MM.1S (cell line): ENCODE data around the gene RNF130.

Experiments used
- DNase-seq: peaks from one replicate; pipeline ENCODE4 v3.0.0-alpha.2; 2015
- H2AFZ ChIP-seq: fragments of 300-600 bp; sonication (generic); 2 replicates; pipeline ENCODE4 v1.6.0; 2016; ENCODE audit warnings: antibody characterized with exemption, low read length
- H3F3A ChIP-seq: fragments of 300-600 bp; sonication (generic); 2 replicates; pipeline ENCODE4 v1.6.1; 2016; ENCODE audit warnings: mild to moderate bottlenecking, antibody characterized with exemption, low read length, moderate library complexity, mixed read lengths; ENCODE audit not compliant: insufficient read depth
- H3K27ac ChIP-seq: fragments of 300-600 bp; sonication (generic); 2 replicates; pipeline ENCODE4 v1.5.1; 2016; ENCODE audit warnings: mild to moderate bottlenecking, low read length
- H3K27me3 ChIP-seq: fragments of 300-600 bp; sonication (generic); replicated peaks from 2 replicates; pipeline ENCODE4 v1.6.0; 2016; ENCODE audit warnings: low read length; ENCODE audit not compliant: insufficient read depth
- H3K36me3 ChIP-seq: fragments of 300-600 bp; sonication (generic); replicated peaks from 2 replicates; pipeline ENCODE4 v1.6.1; 2016; ENCODE audit warnings: mild to moderate bottlenecking, low read length, mixed read lengths; ENCODE audit not compliant: insufficient read depth
- H3K4me1 ChIP-seq: fragments of 300-600 bp; sonication (generic); 2 replicates; pipeline ENCODE4 v1.6.1; 2016; ENCODE audit warnings: low read length, mixed read lengths
- H3K4me2 ChIP-seq: fragments of 300-600 bp; sonication (generic); 2 replicates; pipeline ENCODE4 v1.6.0; 2016; ENCODE audit warnings: low read depth, low read length
- H3K4me3 ChIP-seq: fragments of 300-600 bp; sonication (generic); 2 replicates; pipeline ENCODE4 v1.5.1; 2016; ENCODE audit warnings: low read length, mixed read lengths
- H3K79me2 ChIP-seq: fragments of 300-600 bp; sonication (generic); 2 replicates; pipeline ENCODE4 v1.6.1; 2016; ENCODE audit warnings: mixed run types, low read length, mixed read lengths
- H3K9ac ChIP-seq: fragments of 300-600 bp; sonication (generic); 2 replicates; pipeline ENCODE4 v1.6.1; 2016; ENCODE audit warnings: low read length, mixed read lengths
- H3K9me2 ChIP-seq: fragments of 300-600 bp; sonication (generic); replicated peaks from 2 replicates; pipeline ENCODE4 v1.6.1; 2016; ENCODE audit warnings: mild to moderate bottlenecking, low read length, mixed read lengths; ENCODE audit not compliant: insufficient read depth
- H3K9me3 ChIP-seq: fragments of 300-600 bp; sonication (generic); replicated peaks from 2 replicates; pipeline ENCODE4 v1.6.1; 2016; ENCODE audit warnings: mild to moderate bottlenecking, low read length, mixed read lengths; ENCODE audit not compliant: insufficient read depth
- H4K20me1 ChIP-seq: fragments of 300-600 bp; sonication (generic); 2 replicates; pipeline ENCODE4 v1.6.1; 2016; ENCODE audit warnings: mild to moderate bottlenecking, low read length, moderate library complexity, mixed read lengths; ENCODE audit not compliant: insufficient read depth
- EZH2 ChIP-seq: fragments of 300-600 bp; sonication (generic); optimal IDR thresholded peaks from 2 replicates; pipeline ENCODE3; 2017; ENCODE audit warnings: low read depth, mild to moderate bottlenecking, antibody characterized with exemption, low read length, mixed read lengths
- EZH2phosphoT487 ChIP-seq: fragments of 300-600 bp; sonication (generic); IDR thresholded peaks from 2 replicates; pipeline ENCODE4 v1.6.1; 2018; ENCODE audit warnings: antibody characterized with exemption, low read length
- TF ChIP-seq, protein P1 (sequence below): fragments of 300-600 bp; sonication (generic); IDR thresholded peaks from 2 replicates; pipeline ENCODE4 v1.5.1; 2016; ENCODE audit warnings: antibody characterized with exemption, low read length, mixed read lengths

RNF130 gene

DNA sequence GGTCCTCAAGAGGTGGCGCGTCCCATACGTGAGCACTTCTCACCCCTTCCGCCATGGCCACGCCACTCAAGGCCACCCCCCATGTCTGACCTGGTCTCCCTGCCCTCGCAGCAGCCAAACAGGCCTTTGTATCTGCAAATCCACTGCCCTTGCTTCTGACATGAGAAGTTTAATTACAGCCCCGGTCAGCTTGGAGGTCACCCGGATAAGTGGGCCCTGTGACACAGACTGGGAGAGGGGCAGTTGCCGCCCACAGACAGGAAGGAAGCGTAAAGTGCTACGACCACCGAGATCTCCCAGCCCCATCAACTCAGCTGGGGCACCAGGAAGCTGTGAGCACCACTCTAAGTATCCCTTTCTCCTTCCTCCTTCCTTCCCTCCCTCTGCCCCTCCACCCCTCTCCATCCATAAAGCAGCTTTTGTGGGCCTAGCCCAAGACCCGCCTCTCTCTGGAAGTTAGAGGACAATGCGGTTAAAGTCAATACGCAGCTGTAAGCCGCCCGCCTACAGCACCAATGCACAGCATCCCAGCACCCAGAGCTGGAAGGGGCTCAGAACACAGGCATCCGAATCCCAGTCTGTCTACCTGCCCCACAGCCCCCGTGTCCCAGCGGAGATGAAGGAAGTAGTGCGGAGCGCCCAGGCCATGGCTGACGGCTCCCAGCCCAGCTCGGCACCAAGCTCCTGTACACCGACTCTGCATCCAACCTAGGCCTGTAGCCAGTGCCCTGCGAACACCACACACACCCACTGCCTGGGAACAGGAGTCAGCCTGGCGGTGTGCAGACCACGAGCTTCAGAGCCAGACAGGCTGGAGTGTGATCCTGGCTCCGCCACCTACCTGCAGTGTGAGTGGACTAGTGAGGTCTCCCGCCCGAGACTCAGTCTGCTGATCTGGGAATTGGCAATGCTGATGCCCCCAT, 44.8 kb upstream of the RNF130 start:
- no peak overlapping the region for H3K9ac ChIP-seq
- no peak overlapping the region for H2AFZ ChIP-seq
- no peaks in the 10 kb centered on the region for H3K36me3 ChIP-seq
- H3K27me3 ChIP-seq, result peaks cover 18% of the 10 kb centered on the region
- H3K4me3 ChIP-seq, result no peak overlapping the region
- no peak overlapping the region for H3K4me2 ChIP-seq
- TF ChIP-seq EZH2 (no peak), EZH2phosphoT487 (no peak)
- TF ChIP-seq, protein P1, sequence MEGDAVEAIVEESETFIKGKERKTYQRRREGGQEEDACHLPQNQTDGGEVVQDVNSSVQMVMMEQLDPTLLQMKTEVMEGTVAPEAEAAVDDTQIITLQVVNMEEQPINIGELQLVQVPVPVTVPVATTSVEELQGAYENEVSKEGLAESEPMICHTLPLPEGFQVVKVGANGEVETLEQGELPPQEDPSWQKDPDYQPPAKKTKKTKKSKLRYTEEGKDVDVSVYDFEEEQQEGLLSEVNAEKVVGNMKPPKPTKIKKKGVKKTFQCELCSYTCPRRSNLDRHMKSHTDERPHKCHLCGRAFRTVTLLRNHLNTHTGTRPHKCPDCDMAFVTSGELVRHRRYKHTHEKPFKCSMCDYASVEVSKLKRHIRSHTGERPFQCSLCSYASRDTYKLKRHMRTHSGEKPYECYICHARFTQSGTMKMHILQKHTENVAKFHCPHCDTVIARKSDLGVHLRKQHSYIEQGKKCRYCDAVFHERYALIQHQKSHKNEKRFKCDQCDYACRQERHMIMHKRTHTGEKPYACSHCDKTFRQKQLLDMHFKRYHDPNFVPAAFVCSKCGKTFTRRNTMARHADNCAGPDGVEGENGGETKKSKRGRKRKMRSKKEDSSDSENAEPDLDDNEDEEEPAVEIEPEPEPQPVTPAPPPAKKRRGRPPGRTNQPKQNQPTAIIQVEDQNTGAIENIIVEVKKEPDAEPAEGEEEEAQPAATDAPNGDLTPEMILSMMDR, result no peak
- no peak for DNase-seq
- no peaks in the 10 kb centered on the region for H4K20me1 ChIP-seq
- no peak overlapping the region for H3K27ac ChIP-seq
- no peaks in the 10 kb centered on the region for H3K4me1 ChIP-seq
- H3K9me3 ChIP-seq, result no peaks in the 10 kb centered on the region
- no peaks in the 10 kb centered on the region for H3F3A ChIP-seq
- H3K9me2 ChIP-seq, result no peaks in the 10 kb centered on the region
- no peaks in the 10 kb centered on the region for H3K79me2 ChIP-seq

DNA sequence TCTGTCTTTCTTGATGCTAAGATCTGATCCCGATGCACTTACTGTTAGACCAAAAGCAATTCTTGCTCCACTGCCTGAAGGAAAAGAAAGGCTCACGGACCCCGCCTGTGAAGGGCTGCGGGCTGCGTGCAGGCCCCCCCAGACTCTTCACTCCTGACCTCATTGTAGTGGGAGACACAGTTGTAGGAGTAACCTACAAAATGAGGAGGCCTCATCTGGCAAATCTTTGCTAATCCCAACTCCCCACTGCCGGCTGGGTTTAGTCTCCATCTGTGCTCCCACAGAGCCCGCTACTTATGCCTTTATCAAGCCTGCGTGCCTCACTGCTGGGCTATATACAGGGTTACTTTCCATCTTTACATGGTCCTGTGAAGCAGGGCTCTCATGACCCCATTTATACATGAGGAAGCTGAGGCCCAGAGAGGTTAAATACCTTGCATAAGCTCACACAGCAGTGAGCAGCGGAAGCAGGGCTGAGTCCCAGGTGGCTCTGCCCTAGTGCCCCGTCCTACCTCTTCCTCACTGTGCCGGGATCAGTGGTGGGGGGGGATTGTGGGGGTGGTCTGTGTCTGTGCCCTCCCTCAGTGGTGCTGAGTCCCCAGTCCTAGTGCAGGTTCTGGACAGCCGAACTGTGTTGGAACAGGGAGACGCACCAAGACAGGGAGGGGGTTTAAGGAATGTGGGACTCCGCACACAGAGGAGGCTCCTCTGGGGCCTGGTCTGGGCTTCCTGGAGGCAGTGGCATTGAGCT, 43.9 kb upstream of the RNF130 start:
- Histone ChIP-seq H3K27me3 (peaks cover 18% of the 10 kb centered on the region), H2AFZ (no peak overlapping the region), H3K79me2 (no peaks in the 10 kb centered on the region), H3K9ac (no peak overlapping the region), H3K4me3 (no peak overlapping the region), H3K4me1 (no peaks in the 10 kb centered on the region), H3K36me3 (no peaks in the 10 kb centered on the region), H3K9me2 (no peaks in the 10 kb centered on the region), H4K20me1 (no peaks in the 10 kb centered on the region), H3F3A (no peaks in the 10 kb centered on the region), H3K9me3 (no peaks in the 10 kb centered on the region), H3K4me2 (no peak overlapping the region), H3K27ac (no peak overlapping the region)
- TF ChIP-seq EZH2 (no peak), EZH2phosphoT487 (no peak)
- TF ChIP-seq, protein P1, result no peak
- DNase-seq, result no peak

DNA sequence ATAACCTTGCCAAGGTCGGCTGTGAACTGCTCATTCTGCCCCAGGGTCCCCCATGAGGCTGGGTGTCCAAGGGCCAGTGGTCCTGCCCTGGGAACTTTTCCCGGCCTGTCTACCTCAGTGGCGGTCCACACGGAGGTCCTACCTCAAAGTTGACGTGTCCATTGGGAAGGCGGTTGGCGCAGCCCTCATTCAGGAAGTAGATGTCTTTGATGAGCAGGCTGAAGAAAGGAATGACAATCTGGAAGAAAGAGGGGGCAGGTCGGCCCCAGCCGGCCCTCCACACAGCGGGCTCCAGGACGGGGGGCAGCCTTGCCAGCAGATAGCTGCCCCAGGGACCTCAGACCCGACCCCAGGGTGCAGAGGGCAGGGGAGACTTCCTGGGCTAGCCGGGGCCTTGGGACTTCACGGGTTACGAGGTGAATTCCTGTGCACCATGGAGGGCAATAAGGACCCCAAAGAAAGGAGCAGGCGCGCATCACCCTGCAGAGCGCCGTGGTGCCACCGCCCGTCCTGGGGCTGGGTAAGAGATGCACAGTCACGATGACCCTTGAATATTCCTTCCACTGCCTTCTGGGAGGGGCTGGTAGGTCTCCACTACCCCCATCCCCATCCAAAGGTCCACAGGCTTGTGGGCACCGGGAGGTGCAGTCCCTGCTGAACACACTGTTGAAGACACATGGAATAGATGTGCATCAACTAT, 42.9 kb upstream of the RNF130 start:
- Histone ChIP-seq H3K4me2 (no peak overlapping the region), H3K9me2 (no peaks in the 10 kb centered on the region), H3K36me3 (no peaks in the 10 kb centered on the region), H3K27me3 (peaks cover 14% of the 10 kb centered on the region), H3K9me3 (no peaks in the 10 kb centered on the region), H3K27ac (no peak overlapping the region), H4K20me1 (no peaks in the 10 kb centered on the region), H3K9ac (no peak overlapping the region), H3K4me1 (no peaks in the 10 kb centered on the region), H3K4me3 (no peak overlapping the region), H2AFZ (no peak overlapping the region), H3F3A (no peaks in the 10 kb centered on the region), H3K79me2 (no peaks in the 10 kb centered on the region)
- TF ChIP-seq, protein P1, result no peak
- TF ChIP-seq EZH2 (no peak), EZH2phosphoT487 (no peak)
- no peak for DNase-seq
